H1 (cell line): ENCODE measurements around the gene TRIM7. TPM values are rescaled to one million over a fixed set of nuclear protein-coding genes. Genes with fewer than 3 reads are reported as not detected.
A peak's percentile ranks its signal among the peaks of the same experiment; 100 is the strongest.

Experiments used
- CTCF ChIA-PET: fragments of 300-600 bp; sonication (Branson Sonifier 250); formaldehyde crosslinking; loops from one replicate; lab custom pipeline; 2021; ENCODE audit not compliant: partially characterized antibody; lab: Charles Lee
- POLR2A ChIA-PET: fragments of 300-600 bp; sonication (Branson Sonifier 250); formaldehyde crosslinking; loops from one replicate; lab custom pipeline; 2021; ENCODE audit warnings: inconsistent platforms; ENCODE audit not compliant: partially characterized antibody; lab: Charles Lee
- DNase-seq, 2 experiments: peaks; one replicate each; pipeline versions ENCODE4 v3.0.0 to v3.0.0-alpha.2; 2010 to 2022; ENCODE audit warnings: low spot score in 2 of 2, low read depth in 1 of 2, mixed read lengths in 1 of 2
- FAIRE-seq: peaks from 2 replicates; lab custom pipeline; 2011; peaks lifted over from hg19 to GRCh38; lab: Jason Lieb, UNC
- H2AFZ ChIP-seq: 2 replicates; pipeline ENCODE4 v1.8.1; 2012; ENCODE audit warnings: low read length, inconsistent platforms
- H2AK5ac ChIP-seq: 2 replicates; pipeline ENCODE4 v1.6.1; 2013; ENCODE audit warnings: low read depth, low read length
- H2BK120ac ChIP-seq: replicated peaks from 2 replicates; pipeline ENCODE3; 2013; ENCODE audit warnings: low read depth, low read length, inconsistent platforms
- H2BK12ac ChIP-seq: 2 replicates; pipeline ENCODE4 v1.6.1; 2013; ENCODE audit warnings: low read depth, low read length
- H2BK15ac ChIP-seq: 2 replicates; pipeline ENCODE4 v1.6.1; 2013; ENCODE audit warnings: low read length
- H2BK20ac ChIP-seq: 2 replicates; pipeline ENCODE4 v1.6.1; 2013; ENCODE audit warnings: low read length
- H2BK5ac ChIP-seq: 2 replicates; pipeline ENCODE4 v1.6.1; 2013; ENCODE audit warnings: low read depth, low read length
- H3K14ac ChIP-seq: 2 replicates; pipeline ENCODE4 v1.6.1; 2013; ENCODE audit warnings: inconsistent platforms; ENCODE audit not compliant: insufficient read length
- H3K18ac ChIP-seq: 2 replicates; pipeline ENCODE4 v1.6.1; 2013; ENCODE audit warnings: low read length; ENCODE audit errors: extremely low read depth
- H3K23ac ChIP-seq: 2 replicates; pipeline ENCODE4 v1.6.1; 2013; ENCODE audit warnings: inconsistent platforms; ENCODE audit not compliant: insufficient read length
- H3K23me2 ChIP-seq: 2 replicates; pipeline ENCODE4 v1.6.1; 2013; ENCODE audit warnings: low read depth, low read length
- H3K27ac ChIP-seq: 2 replicates; pipeline ENCODE4 v1.6.1; 2011; ENCODE audit warnings: low read depth, low read length, inconsistent platforms
- H3K27me3 ChIP-seq, 4 experiments: replicated peaks in 1 of 4; 1 replicate in 1 of 4; 2 replicates in 3 of 4; pipeline versions ENCODE4 v1.6.1 to v1.8.1; 2011 to 2013; ENCODE audit warnings: low read length in 3 of 4, mild to moderate bottlenecking in 3 of 4, inconsistent platforms in 2 of 4, mixed read lengths in 2 of 4, moderate library complexity in 1 of 4; ENCODE audit not compliant: control insufficient read depth in 3 of 4, insufficient read depth in 3 of 4; ENCODE audit errors: extremely low read depth in 1 of 4
- H3K36me3 ChIP-seq, 4 experiments: 2 replicates each; pipeline versions ENCODE4 v1.6.1 to v1.8.1; 2011 to 2013; ENCODE audit warnings: mild to moderate bottlenecking in 4 of 4, low read length in 3 of 4, moderate library complexity in 2 of 4, control low read depth in 1 of 4, inconsistent platforms in 1 of 4; ENCODE audit not compliant: insufficient read depth in 4 of 4, control insufficient read depth in 2 of 4
- H3K4ac ChIP-seq: replicated peaks from 2 replicates; pipeline ENCODE3; 2013; ENCODE audit warnings: low read length, low read depth, mixed read lengths, inconsistent platforms; ENCODE audit not compliant: insufficient read length
- H3K4me1 ChIP-seq, 4 experiments: replicated peaks in 1 of 4; 1 replicate in 1 of 4; 2 replicates in 3 of 4; pipeline versions ENCODE4 v1.6.1 to v1.8.1; 2011 to 2013; ENCODE audit warnings: low read length in 3 of 4, inconsistent platforms in 2 of 4, mixed read lengths in 1 of 4; ENCODE audit not compliant: insufficient read depth in 4 of 4, control insufficient read depth in 3 of 4
- H3K4me2 ChIP-seq, 2 experiments: 2 replicates each; pipeline versions ENCODE4 v1.6.1 to v1.8.1; 2011 to 2013; ENCODE audit warnings: low read depth in 2 of 2, low read length in 2 of 2, control low read depth in 1 of 2, inconsistent platforms in 1 of 2, mild to moderate bottlenecking in 1 of 2; ENCODE audit not compliant: insufficient read depth in 1 of 2
- H3K4me3 ChIP-seq, 4 experiments: fragments of 200-600, 300-600 bp in 1 of 4; sonication (generic), shearing (Covaris generic), sonication (Bioruptor Twin) in 1 of 4; 2 replicates each; pipeline versions ENCODE4 v1.5.1 to v1.8.1; 2011 to 2016; ENCODE audit warnings: low read length in 4 of 4, low read depth in 3 of 4, control low read depth in 2 of 4, inconsistent platforms in 2 of 4, mild to moderate bottlenecking in 2 of 4, mixed read lengths in 1 of 4, moderate library complexity in 1 of 4; ENCODE audit not compliant: insufficient read depth in 2 of 4; ENCODE audit errors: extremely low read depth in 1 of 4
- H3K56ac ChIP-seq: replicated peaks from 2 replicates; pipeline ENCODE3; 2013; ENCODE audit warnings: low read depth, mild to moderate bottlenecking, mixed read lengths, low read length, inconsistent platforms; ENCODE audit not compliant: insufficient read length
- H3K79me1 ChIP-seq: 2 replicates; pipeline ENCODE4 v1.6.1; 2013; ENCODE audit warnings: low read depth, low read length, control low read depth
- H3K79me2 ChIP-seq, 2 experiments: 2 replicates each; pipeline versions ENCODE4 v1.6.1 to v1.8.1; 2012 to 2013; ENCODE audit warnings: low read length in 2 of 2, mild to moderate bottlenecking in 2 of 2, inconsistent platforms in 1 of 2; ENCODE audit not compliant: insufficient read depth in 2 of 2, control insufficient read depth in 1 of 2
- H3K9ac ChIP-seq, 4 experiments: replicated peaks in 1 of 4; 1 replicate in 1 of 4; 2 replicates in 3 of 4; pipeline versions ENCODE4 v1.6.1 to v1.8.1; 2011 to 2013; ENCODE audit warnings: low read depth in 3 of 4, low read length in 3 of 4, control low read depth in 2 of 4, mild to moderate bottlenecking in 2 of 4, moderate library complexity in 2 of 4, inconsistent platforms in 1 of 4; ENCODE audit errors: extremely low read depth in 1 of 4
- H3K9me3 ChIP-seq, 2 experiments: 2 replicates each; pipeline versions ENCODE4 v1.6.1 to v1.8.1; 2012 to 2013; ENCODE audit warnings: mild to moderate bottlenecking in 2 of 2, moderate library complexity in 2 of 2, control low read depth in 1 of 2, inconsistent platforms in 1 of 2, low read depth in 1 of 2, low read length in 1 of 2, mixed read lengths in 1 of 2; ENCODE audit not compliant: insufficient read depth in 2 of 2
- H4K20me1 ChIP-seq, 2 experiments: replicated peaks in 1 of 2; 2 replicates each; pipeline versions ENCODE3 to v1.8.1; 2011 to 2013; ENCODE audit warnings: inconsistent platforms in 2 of 2, low read length in 2 of 2, mild to moderate bottlenecking in 1 of 2; ENCODE audit not compliant: insufficient read depth in 2 of 2, control insufficient read depth in 1 of 2
- H4K5ac ChIP-seq: 2 replicates; pipeline ENCODE4 v1.6.1; 2013; ENCODE audit warnings: low read length, low read depth, mixed read lengths, inconsistent platforms; ENCODE audit not compliant: insufficient read length
- H4K8ac ChIP-seq: 2 replicates; pipeline ENCODE4 v1.8.0; 2013; ENCODE audit warnings: mild to moderate bottlenecking, moderate library complexity, low read length, inconsistent platforms; ENCODE audit not compliant: insufficient read depth; ENCODE audit errors: extremely low read depth
- H4K91ac ChIP-seq: replicated peaks from 2 replicates; pipeline ENCODE3; 2013; ENCODE audit warnings: low read length, mixed read lengths, inconsistent platforms; ENCODE audit not compliant: insufficient read length
- BACH1 ChIP-seq: IDR thresholded peaks from 2 replicates; pipeline ENCODE4 v1.6.1; 2012; ENCODE audit warnings: low read length, improper control_type of control experiment
- RAD21 ChIP-seq, 2 experiments: IDR thresholded peaks in 1 of 2; conservative IDR thresholded peaks in 1 of 2; 2 replicates each; pipeline ENCODE4 v1.6.1; 2011; ENCODE audit warnings: low read depth in 2 of 2, low read length in 2 of 2, improper control_type of control experiment in 1 of 2, inconsistent platforms in 1 of 2, mild to moderate bottlenecking in 1 of 2, moderate library complexity in 1 of 2
- WGBS, 2 experiments: shearing (Covaris generic) in 1 of 2; methylation state at CpG; one replicate each; pipeline versions ENCODE4 v1.1.6 to v1.1.7; 2013 to 2015; ENCODE audit warnings: low lambda C conversion rate in 2 of 2, mixed read lengths in 2 of 2, inconsistent platforms in 1 of 2, low coverage in 1 of 2, missing lambda C conversion rate in 1 of 2; ENCODE audit not compliant: insufficient replicate concordance in 2 of 2, insufficient coverage in 1 of 2, insufficient read length in 1 of 2; ENCODE audit errors: extremely low coverage in 1 of 2, missing lambda C conversion rate in 1 of 2; 5-methylcytosine and 5-hydroxymethylcytosine counted together
- polyA plus RNA-seq, 7 experiments: library from polyadenylated mRNA; depleted of rRNA in 3 of 7; stranded (reverse) in 5 of 7; unstranded in 2 of 7; fragments of >200 nt in 5 of 7; fragments of 200-250 nt in 2 of 7; gene quantifications; 1 replicate in 5 of 7; 2 replicates in 1 of 7; 4 replicates in 1 of 7; pipeline versions ENCODE4 v1.2.1 to v1.2.3, GENCODE V29; 2011 to 2013; ENCODE audit warnings: missing spikeins in 2 of 7, mixed read lengths in 2 of 7
- total RNA-seq: library from RNA; stranded (reverse); fragmentation: NEBNext Ultra II Directional; extraction: Animal tissue kit (Norgen Biotek cat#: 25700); gene quantifications from 2 replicates; pipeline ENCODE4 v1.2.1, GENCODE V29; 2021

The TRIM7 gene
- total and polyA plus RNA-seq, 2 of the 8 experiments (the other 6 are each of a cell fraction or from before 2014, with no cell fraction given) = 0.36 to 0.47 TPM

GRCh38 chr5:181204113-181204825, 727 bp downstream of the TRIM7 start:
- H3K36me3 ChIP-seq = peaks cover 0 to 7% (median 0%) of the 10 kb centered on the region in 4 experiments; a peak in 1 of 8 replicates
- H2AK5ac ChIP-seq = no peak overlapping the region
- FAIRE-seq (no peak), DNase-seq (no peak)
- no peak overlapping the region for H2BK120ac ChIP-seq
- no peaks in the 10 kb centered on the region for H3K9me3 ChIP-seq
- 9% methylated on average over 29 of the region's 67 CpGs; no CpG with 5 or more reads in 1 of the 2 experiments for WGBS, 2 experiments
- no peak overlapping the region for H4K5ac ChIP-seq
- peak overlapping the region; percentile 68; the same call in 1 of the 2 replicates for H2BK12ac ChIP-seq
- H3K23ac ChIP-seq = no peak overlapping the region
- H3K4ac ChIP-seq = no peak overlapping the region
- peaks cover 32 to 72% (median 59%) of the 10 kb centered on the region in 4 experiments for H3K27me3 ChIP-seq
- no peak overlapping the region for H3K9ac ChIP-seq
- H3K23me2 ChIP-seq = peaks cover 24% of the 10 kb centered on the region
- peaks cover 0 to 16% (median 9%) of the 10 kb centered on the region in 4 experiments; a peak in 6 of 7 replicates for H3K4me1 ChIP-seq
- peaks cover 2 to 3% of the 10 kb centered on the region in 2 experiments for H4K20me1 ChIP-seq
- CTCF ChIA-PET = interaction anchor here (0.8 to 14.5 kb wide), 4 partner anchors 8 to 70 kb away, joined by 3 to 197 read pairs (median 4); partner anchors contain the start of gene TRIM41
- POLR2A ChIA-PET = interaction anchor here (1.3 to 8.4 kb wide), 5 partner anchors 12 to 57 kb away, joined by 5 to 90 read pairs (median 32); partner anchors contain the start of genes RACK1 and TRIM52
- H3K4me2 ChIP-seq = peak overlapping the region; percentile 93 to 99
- no peaks in the 10 kb centered on the region for H3K79me1 ChIP-seq
- H3K14ac ChIP-seq = no peak overlapping the region
- H3K18ac ChIP-seq = no peak overlapping the region; the same call in 1 of the 2 replicates
- peak overlapping the region; percentile 55 to 87 (median 80) for H3K4me3 ChIP-seq
- H3K56ac ChIP-seq = no peak overlapping the region
- no peak overlapping the region for H2BK5ac ChIP-seq
- H3K79me2 ChIP-seq = no peaks in the 10 kb centered on the region
- no peak overlapping the region for H4K8ac ChIP-seq
- H3K27ac ChIP-seq = no peak overlapping the region
- no peak overlapping the region; the same call in 1 of the 2 replicates for H2BK15ac ChIP-seq
- no peak overlapping the region for H2AFZ ChIP-seq
- H2BK20ac ChIP-seq = no peak overlapping the region
- no peak overlapping the region for H4K91ac ChIP-seq
- TF ChIP-seq BACH1 = no peak
- TF ChIP-seq RAD21 (IDR thresholded peaks at IDR 0.05 in 1 of 2, conservative IDR thresholded peaks at IDR 0.05 in 1 of 2; ENCODE audit: low read depth in 2 of 2, low read length in 2 of 2) = no peak
